GM23338 (cell line): Measurements from ENCODE around the gene HPS4. TPM values are rescaled to one million over a fixed set of nuclear protein-coding genes. Genes with fewer than 3 reads are reported as not detected.

ENCODE experiments used
- ATAC-seq: fragments of 200-7000 bp; cut with Tn5 transposase; 3 replicates; pipeline ENCODE4 v1.9.1; 2020
- DNase-seq: peaks from one replicate; pipeline ENCODE4 v3.0.0-alpha.2; 2015; ENCODE audit warnings: low spot score
- H2AFZ ChIP-seq: fragments of 200-600 bp; sonication (generic); 2 replicates; pipeline ENCODE4 v1.8.0; 2016; ENCODE audit warnings: antibody characterized with exemption, mild to moderate bottlenecking, moderate library complexity
- H3F3A ChIP-seq: fragments of 200-600 bp; sonication (generic); replicated peaks from 2 replicates; pipeline ENCODE4 v1.8.0; 2017; ENCODE audit warnings: antibody characterized with exemption, mixed run types, low read depth
- H3K27ac ChIP-seq: fragments of 200-600 bp; sonication (generic); 2 replicates; pipeline ENCODE4 v1.6.1; 2016; ENCODE audit warnings: low read depth
- H3K27me3 ChIP-seq: fragments of 200-600 bp; sonication (generic); 2 replicates; pipeline ENCODE4 v1.8.0; 2016; ENCODE audit warnings: mild to moderate bottlenecking, mixed run types, moderate library complexity; ENCODE audit not compliant: insufficient read depth
- H3K36me3 ChIP-seq: fragments of 200-600 bp; sonication (generic); 2 replicates; pipeline ENCODE4 v1.8.0; 2016; ENCODE audit warnings: mild to moderate bottlenecking; ENCODE audit not compliant: insufficient read depth
- H3K4me1 ChIP-seq: fragments of 200-600 bp; sonication (generic); 2 replicates; pipeline ENCODE4 v1.8.0; 2016; ENCODE audit warnings: mild to moderate bottlenecking, moderate library complexity; ENCODE audit not compliant: insufficient read depth
- H3K4me2 ChIP-seq: fragments of 200-600 bp; sonication (generic); 2 replicates; pipeline ENCODE4 v1.7.1; 2017; ENCODE audit warnings: mixed run types
- H3K4me3 ChIP-seq: fragments of 200-600 bp; sonication (generic); 2 replicates; pipeline ENCODE4 v1.6.1; 2016; ENCODE audit warnings: mixed run types
- H3K79me2 ChIP-seq: fragments of 200-600 bp; sonication (generic); replicated peaks from 2 replicates; pipeline ENCODE4 v1.8.0; 2017; ENCODE audit warnings: mild to moderate bottlenecking; ENCODE audit not compliant: insufficient read depth
- H3K9me2 ChIP-seq: fragments of 200-600 bp; sonication (generic); 2 replicates; pipeline ENCODE4 v1.8.0; 2017; ENCODE audit not compliant: insufficient read depth
- H4K20me1 ChIP-seq: fragments of 200-600 bp; sonication (generic); replicated peaks from 2 replicates; pipeline ENCODE4 v1.8.0; 2017; ENCODE audit warnings: mild to moderate bottlenecking; ENCODE audit not compliant: insufficient read depth
- H3K27ac Mint-ChIP-seq: 2 replicates; pipeline ENCODE4 v1.8.0; 2020; ENCODE audit warnings: inconsistent platforms, mild to moderate bottlenecking, moderate library complexity, mixed read lengths
- H3K27me3 Mint-ChIP-seq: 3 replicates; pipeline ENCODE4 v1.8.0; 2022; ENCODE audit warnings: low read depth, mild to moderate bottlenecking, moderate library complexity, mixed read lengths, inconsistent platforms; ENCODE audit not compliant: insufficient read depth, poor library complexity
- H3K36me3 Mint-ChIP-seq: 3 replicates; pipeline ENCODE4 v1.8.0; 2021; ENCODE audit warnings: low read depth, mild to moderate bottlenecking, inconsistent platforms, moderate library complexity, mixed read lengths
- H3K4me1 Mint-ChIP-seq: 3 replicates; pipeline ENCODE4 v1.8.0; 2020; ENCODE audit warnings: mild to moderate bottlenecking, inconsistent platforms, mixed read lengths
- H3K4me3 Mint-ChIP-seq: 3 replicates; pipeline ENCODE4 v1.8.0; 2021; ENCODE audit warnings: moderate library complexity, mild to moderate bottlenecking, inconsistent platforms, mixed read lengths
- H3K9me3 Mint-ChIP-seq: 3 replicates; pipeline ENCODE4 v1.8.0; 2020; ENCODE audit warnings: moderate library complexity, mild to moderate bottlenecking, inconsistent platforms, mixed read lengths
- CREB1 ChIP-seq: fragments of 250-450 bp; sonication (Bioruptor Pico); IDR thresholded peaks from 2 replicates; pipeline ENCODE4 v1.5.0; 2020; ENCODE audit warnings: low read depth, mild to moderate bottlenecking, moderate library complexity
- POLR2AphosphoS5 ChIP-seq: IDR thresholded peaks from 2 replicates; pipeline ENCODE4 v1.6.1; 2016; ENCODE audit warnings: antibody characterized with exemption, low read depth
- REST ChIP-seq: IDR thresholded peaks from one replicate; pipeline ENCODE4 v1.6.1; 2018; ENCODE audit warnings: antibody characterized with exemption; ENCODE audit not compliant: unreplicated experiment
- STAT1 ChIP-seq: IDR thresholded peaks from one replicate; pipeline ENCODE4 v1.6.1; 2016; ENCODE audit warnings: antibody characterized with exemption; ENCODE audit not compliant: unreplicated experiment
- polyA plus RNA-seq: library from polyadenylated mRNA; unstranded; fragments of >200 nt; fragmentation: Nextera tagmentation; extraction: Ambion mirVana; gene quantifications from 2 replicates; pipeline ENCODE4 v1.2.1, GENCODE V29; 2016
- total RNA-seq: library from RNA; depleted of rRNA; stranded (reverse); fragments of >200 nt; shearing (Covaris generic); gene quantifications from 2 replicates; pipeline ENCODE4 v1.2.3, GENCODE V29; 2014
- TF ChIP-seq, protein P1 (sequence below): fragments of 250-450 bp; sonication (Bioruptor Pico); IDR thresholded peaks from 2 replicates; pipeline ENCODE4 v1.5.0; 2020; ENCODE audit warnings: mild to moderate bottlenecking, moderate library complexity
- TF ChIP-seq, protein P2 (sequence below), 2 experiments: fragments of 200-600 bp in 1 of 2; sonication (generic) in 1 of 2; conservative IDR thresholded peaks; 2 replicates each; pipeline versions ENCODE4 v1.5.1 to v1.6.1; 2016 to 2017; ENCODE audit warnings: antibody characterized with exemption in 2 of 2, low read depth in 2 of 2, mild to moderate bottlenecking in 2 of 2, moderate library complexity in 1 of 2

HPS4 gene
- total and polyA plus RNA-seq, 2 experiments from 2014 or later = 20.3 to 49.4 TPM

DNA sequence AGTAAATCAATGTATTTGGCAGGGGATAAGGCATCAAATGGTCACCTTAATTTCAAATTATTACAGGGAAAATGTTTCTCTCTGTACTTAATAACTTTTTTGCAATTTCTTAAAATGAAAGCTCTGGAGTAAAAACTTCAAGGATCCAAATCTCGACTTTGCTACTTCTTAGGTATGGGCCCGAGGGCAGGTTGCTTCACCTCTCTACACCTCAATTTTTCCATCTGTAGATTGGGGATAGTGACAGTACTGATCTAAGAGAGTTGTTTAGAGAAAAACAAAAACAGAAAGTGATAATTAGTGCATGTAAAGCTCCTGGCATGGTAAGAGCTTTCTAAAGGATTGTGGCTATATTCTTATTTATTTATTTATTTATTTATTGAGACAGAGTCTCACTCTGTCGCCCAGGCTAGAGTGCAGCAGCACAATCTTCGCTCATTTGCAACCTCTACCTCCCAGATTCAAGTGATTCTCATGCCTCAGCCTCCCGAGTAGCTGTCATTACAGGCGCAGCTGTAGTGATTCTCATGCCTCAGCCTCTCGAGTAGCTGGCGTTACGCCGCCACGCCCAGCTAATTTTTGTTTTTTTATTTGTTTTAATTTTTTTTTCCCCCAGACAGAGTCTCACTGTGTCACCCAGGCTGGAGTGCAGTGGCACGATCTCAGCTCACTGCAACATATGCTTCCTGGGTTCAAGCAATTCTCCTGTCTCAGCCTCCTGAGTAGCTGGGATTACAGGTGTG, 31.0 kb upstream of the HPS4 start (continued):
- TF ChIP-seq, protein P1, sequence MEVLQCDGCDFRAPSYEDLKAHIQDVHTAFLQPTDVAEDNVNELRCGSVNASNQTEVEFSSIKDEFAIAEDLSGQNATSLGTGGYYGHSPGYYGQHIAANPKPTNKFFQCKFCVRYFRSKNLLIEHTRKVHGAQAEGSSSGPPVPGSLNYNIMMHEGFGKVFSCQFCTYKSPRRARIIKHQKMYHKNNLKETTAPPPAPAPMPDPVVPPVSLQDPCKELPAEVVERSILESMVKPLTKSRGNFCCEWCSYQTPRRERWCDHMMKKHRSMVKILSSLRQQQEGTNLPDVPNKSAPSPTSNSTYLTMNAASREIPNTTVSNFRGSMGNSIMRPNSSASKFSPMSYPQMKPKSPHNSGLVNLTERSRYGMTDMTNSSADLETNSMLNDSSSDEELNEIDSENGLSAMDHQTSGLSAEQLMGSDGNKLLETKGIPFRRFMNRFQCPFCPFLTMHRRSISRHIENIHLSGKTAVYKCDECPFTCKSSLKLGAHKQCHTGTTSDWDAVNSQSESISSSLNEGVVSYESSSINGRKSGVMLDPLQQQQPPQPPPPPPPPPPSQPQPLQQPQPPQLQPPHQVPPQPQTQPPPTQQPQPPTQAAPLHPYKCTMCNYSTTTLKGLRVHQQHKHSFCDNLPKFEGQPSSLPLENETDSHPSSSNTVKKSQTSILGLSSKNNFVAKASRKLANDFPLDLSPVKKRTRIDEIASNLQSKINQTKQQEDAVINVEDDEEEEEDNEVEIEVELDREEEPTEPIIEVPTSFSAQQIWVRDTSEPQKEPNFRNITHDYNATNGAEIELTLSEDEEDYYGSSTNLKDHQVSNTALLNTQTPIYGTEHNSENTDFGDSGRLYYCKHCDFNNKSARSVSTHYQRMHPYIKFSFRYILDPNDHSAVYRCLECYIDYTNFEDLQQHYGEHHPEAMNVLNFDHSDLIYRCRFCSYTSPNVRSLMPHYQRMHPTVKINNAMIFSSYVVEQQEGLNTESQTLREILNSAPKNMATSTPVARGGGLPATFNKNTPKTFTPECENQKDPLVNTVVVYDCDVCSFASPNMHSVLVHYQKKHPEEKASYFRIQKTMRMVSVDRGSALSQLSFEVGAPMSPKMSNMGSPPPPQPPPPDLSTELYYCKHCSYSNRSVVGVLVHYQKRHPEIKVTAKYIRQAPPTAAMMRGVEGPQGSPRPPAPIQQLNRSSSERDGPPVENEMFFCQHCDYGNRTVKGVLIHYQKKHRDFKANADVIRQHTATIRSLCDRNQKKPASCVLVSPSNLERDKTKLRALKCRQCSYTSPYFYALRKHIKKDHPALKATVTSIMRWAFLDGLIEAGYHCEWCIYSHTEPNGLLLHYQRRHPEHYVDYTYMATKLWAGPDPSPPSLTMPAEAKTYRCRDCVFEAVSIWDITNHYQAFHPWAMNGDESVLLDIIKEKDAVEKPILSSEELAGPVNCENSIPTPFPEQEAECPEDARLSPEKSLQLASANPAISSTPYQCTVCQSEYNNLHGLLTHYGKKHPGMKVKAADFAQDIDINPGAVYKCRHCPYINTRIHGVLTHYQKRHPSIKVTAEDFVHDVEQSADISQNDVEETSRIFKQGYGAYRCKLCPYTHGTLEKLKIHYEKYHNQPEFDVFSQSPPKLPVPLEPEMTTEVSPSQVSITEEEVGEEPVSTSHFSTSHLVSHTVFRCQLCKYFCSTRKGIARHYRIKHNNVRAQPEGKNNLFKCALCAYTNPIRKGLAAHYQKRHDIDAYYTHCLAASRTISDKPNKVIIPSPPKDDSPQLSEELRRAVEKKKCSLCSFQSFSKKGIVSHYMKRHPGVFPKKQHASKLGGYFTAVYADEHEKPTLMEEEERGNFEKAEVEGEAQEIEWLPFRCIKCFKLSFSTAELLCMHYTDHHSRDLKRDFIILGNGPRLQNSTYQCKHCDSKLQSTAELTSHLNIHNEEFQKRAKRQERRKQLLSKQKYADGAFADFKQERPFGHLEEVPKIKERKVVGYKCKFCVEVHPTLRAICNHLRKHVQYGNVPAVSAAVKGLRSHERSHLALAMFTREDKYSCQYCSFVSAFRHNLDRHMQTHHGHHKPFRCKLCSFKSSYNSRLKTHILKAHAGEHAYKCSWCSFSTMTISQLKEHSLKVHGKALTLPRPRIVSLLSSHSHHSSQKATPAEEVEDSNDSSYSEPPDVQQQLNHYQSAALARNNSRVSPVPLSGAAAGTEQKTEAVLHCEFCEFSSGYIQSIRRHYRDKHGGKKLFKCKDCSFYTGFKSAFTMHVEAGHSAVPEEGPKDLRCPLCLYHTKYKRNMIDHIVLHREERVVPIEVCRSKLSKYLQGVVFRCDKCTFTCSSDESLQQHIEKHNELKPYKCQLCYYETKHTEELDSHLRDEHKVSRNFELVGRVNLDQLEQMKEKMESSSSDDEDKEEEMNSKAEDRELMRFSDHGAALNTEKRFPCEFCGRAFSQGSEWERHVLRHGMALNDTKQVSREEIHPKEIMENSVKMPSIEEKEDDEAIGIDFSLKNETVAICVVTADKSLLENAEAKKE = no peak
- TF ChIP-seq REST = no peak

DNA sequence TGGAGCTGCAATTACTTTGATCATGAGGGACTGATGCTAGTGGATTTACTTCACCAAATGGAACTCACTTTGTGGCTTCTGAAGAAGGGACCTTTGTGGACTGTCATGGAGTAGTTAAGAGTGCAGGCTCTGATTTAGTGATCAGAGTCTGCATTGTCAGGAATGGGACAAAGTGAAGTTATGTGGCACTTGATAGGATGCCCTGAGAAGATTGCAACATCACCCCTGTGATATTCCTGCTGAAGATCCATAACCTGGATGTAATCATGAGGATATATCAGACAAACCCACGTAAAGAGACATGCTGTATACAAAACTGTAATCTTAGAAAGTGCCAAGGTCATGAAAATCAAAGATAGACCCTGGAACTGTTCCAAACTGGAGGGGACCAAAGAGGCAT, 30.3 kb upstream of the HPS4 start:
- Mint-ChIP-seq H3K4me3 (peak overlapping the region; percentile 100), H3K27ac (peak overlapping the region; percentile 97; the same call in 1 of the 2 replicates), H3K4me1 (peaks cover 11% of the 10 kb centered on the region), H3K27me3 (peaks cover 2% of the 10 kb centered on the region), H3K36me3 (peaks cover 16% of the 10 kb centered on the region), H3K9me3 (no peaks in the 10 kb centered on the region)
- H3K27ac ChIP-seq = no peak overlapping the region
- H3K36me3 ChIP-seq = peaks cover 7% of the 10 kb centered on the region; the same call in 1 of the 2 replicates
- H3K27me3 ChIP-seq = no peaks in the 10 kb centered on the region
- DNase-seq = no peak
- 0 out of 2 replicates have a peak, but pooled peaks cover 6% of the 10 kb centered on the region for H3F3A ChIP-seq
- H3K4me3 ChIP-seq = no peak overlapping the region
- no peak overlapping the region for H3K4me2 ChIP-seq
- H2AFZ ChIP-seq = no peak overlapping the region
- H3K4me1 ChIP-seq = peaks cover 12% of the 10 kb centered on the region
- peaks cover 3% of the 10 kb centered on the region for H4K20me1 ChIP-seq
- H3K9me2 ChIP-seq = no peaks in the 10 kb centered on the region
- H3K79me2 ChIP-seq = peaks cover 32% of the 10 kb centered on the region
- no peak for ATAC-seq
- TF ChIP-seq STAT1 = no peak
- TF ChIP-seq CREB1 = no peak
- TF ChIP-seq, protein P2, sequence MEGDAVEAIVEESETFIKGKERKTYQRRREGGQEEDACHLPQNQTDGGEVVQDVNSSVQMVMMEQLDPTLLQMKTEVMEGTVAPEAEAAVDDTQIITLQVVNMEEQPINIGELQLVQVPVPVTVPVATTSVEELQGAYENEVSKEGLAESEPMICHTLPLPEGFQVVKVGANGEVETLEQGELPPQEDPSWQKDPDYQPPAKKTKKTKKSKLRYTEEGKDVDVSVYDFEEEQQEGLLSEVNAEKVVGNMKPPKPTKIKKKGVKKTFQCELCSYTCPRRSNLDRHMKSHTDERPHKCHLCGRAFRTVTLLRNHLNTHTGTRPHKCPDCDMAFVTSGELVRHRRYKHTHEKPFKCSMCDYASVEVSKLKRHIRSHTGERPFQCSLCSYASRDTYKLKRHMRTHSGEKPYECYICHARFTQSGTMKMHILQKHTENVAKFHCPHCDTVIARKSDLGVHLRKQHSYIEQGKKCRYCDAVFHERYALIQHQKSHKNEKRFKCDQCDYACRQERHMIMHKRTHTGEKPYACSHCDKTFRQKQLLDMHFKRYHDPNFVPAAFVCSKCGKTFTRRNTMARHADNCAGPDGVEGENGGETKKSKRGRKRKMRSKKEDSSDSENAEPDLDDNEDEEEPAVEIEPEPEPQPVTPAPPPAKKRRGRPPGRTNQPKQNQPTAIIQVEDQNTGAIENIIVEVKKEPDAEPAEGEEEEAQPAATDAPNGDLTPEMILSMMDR (conservative IDR thresholded peaks at IDR 0.05; ENCODE audit: low read depth in 2 of 2) = no peak
- no peak for TF ChIP-seq REST
- no peak for TF ChIP-seq POLR2AphosphoS5
